Measurements from ENCODE around the gene SHANK3.

SHANK3 gene

DNA sequence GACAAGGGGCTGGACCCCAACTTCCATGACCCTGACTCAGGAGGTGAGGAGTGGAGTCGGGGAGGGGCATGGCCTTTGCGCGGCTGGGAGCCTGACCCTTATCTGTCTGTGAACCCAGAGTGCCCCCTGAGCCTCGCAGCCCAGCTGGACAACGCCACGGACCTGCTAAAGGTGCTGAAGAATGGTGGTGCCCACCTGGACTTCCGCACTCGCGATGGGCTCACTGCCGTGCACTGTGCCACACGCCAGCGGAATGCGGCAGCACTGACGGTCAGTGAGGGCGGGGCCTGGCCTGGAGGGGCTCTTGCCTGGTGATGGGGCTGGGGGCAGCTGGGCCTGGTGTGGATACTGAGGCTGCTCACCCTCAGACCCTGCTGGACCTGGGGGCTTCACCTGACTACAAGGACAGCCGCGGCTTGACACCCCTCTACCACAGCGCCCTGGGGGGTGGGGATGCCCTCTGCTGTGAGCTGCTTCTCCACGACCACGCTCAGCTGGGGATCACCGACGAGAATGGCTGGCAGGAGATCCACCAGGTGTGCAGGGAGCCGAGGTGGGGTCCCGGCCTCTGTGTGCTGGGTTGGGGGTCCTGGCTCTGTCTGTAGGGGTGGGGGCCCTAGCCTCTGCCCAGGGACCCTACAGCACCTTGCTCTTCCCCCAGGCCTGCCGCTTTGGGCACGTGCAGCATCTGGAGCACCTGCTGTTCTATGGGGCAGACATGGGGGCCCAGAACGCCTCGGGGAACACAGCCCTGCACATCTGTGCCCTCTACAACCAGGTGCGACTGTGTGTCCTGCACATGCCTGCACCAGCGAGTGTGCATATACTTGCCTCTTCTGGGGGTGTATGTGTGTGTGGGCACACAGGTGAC lies 6.3 kb downstream of the SHANK3 start:
- no peak for DNase-seq

DNA sequence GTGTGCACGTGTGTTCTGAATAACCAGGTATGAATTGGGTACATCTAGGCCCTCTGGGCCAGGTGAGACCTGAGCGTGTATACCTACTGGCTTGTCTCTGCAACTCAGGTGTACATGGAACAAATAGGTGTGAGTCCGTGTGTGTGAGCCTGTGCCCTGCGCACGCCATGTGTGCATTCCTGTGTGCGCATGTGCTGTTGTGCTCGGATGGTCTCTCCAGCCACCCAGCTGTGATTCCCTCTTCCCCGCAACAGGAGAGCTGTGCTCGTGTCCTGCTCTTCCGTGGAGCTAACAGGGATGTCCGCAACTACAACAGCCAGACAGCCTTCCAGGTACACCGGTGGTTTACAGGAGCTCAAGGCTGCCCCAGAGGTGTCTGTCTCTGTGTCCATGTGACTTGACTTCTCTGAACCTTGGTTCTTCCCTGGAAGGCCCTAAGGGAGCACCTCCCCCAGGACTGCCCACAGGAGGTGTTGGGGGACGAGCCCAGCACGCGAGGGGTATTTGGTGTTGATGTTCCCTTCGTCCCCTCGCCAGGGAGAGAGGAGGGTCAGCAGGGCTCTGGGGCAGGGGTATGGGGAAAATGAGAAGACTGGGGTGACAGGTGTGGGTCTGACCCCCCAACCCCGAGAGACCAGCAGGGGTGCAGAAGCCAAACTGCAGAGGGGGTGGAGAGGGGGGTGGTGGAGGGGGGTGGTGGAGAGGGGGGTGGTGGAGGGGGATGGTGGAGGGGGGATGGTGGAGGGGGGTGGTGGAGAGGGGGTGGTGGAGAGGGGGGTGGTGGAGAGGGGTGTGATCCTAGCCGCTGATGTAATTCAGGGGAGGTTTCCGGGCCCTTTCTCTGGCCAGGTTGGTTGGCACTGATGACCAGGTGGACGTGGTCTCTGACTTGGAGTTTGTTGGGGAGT lies 10.7 kb downstream of the SHANK3 start:
- DNase-seq: no peak

DNA sequence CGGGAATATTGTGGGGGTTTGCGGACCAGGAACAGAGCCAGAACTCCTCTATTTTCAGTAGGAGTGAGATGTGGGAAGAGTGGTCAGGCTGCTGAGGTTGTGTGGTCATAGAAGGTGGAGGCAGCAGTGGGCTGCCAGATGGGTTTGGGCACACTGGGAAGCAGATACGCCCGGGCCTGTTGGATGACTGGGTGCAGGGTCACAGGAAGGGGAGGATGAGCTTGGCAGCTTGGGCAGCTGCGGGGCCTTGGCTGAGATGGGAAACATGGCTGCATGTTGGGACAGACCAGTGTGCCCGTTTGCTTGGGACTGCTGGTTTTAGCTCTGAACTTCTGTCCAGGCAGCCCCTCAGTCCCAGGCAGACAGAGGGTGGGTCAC lies 11.4 kb downstream of the SHANK3 start:
- no peak for DNase-seq

DNA sequence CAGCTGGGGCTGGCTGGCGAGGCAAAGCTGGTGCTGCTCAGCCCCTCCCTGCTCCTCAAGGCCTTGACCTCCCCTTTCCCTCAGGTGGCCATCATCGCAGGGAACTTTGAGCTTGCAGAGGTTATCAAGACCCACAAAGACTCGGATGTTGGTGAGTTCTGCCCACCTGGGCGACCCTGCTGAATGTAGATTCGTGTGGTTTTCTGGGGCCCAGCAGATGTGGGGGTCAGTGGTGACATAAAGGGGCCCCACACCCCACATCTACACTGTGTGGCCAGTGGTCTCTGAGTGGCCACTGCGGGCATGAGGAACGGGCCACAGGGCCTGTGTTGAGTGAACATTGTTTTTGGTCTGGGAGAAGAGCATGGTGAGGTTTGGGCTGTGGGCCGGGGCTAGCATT lies 11.9 kb downstream of the SHANK3 start:
- no peak for DNase-seq

DNA sequence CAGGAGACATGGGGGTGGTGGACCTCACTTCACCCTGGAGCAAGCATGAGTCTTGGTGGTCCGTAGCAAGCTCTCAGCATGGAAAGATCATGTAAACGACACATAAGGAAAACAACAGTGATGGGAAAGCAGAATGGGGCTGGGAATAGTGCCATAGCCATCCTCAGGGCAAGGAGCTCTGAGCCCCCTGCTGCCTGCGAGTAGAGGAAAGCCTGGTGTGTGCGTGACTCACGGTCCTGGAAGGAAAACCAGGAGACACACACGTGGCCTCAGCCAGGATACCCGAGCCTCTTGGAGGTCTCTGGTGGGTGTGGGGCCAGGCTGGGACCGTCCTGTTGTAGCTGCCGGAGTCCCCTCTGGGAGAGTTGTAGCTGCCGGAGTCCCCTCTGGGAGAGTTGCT lies 12.4 kb downstream of the SHANK3 start:
- no peak for DNase-seq

DNA sequence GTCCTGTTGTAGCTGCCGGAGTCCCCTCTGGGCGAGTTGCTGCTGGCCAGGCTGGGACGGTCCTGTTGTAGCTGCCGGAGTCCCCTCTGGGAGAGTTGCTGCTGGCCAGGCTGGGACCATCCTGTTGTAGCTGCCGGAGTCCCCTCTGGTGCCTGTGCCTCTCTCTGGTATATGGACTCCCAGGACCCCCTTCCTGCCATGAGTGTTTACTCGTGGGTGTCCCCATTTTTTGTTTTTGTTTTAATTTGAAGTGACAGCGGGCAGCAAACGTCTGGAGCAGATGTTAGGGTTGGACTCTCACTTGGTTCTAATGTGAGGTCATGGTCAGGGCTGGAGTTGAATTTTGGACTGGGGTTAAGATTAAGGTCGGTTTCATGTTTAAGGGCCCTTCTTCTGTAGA lies 14.2 kb downstream of the SHANK3 start:
- no peak for DNase-seq

DNA sequence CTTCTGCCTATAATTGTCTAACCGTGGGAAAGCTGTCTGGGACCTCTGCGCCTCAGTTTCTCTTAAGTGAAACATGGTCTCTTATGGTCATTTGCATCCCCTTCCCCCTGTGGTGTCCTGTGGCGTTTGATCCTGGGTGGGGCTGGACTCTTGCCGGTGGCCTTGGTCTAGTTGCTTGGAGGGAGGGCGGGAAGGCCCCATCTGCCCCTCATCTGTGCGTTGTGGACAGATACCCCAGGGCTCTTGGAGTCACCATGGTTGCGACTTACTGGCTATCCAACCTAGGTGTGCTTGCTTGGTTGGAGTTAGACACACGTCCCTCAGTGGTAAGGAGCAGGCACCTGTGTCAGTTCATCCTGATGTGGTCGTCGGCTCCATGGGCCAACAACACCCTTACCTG lies 15.2 kb downstream of the SHANK3 start:
- no peak for DNase-seq

DNA sequence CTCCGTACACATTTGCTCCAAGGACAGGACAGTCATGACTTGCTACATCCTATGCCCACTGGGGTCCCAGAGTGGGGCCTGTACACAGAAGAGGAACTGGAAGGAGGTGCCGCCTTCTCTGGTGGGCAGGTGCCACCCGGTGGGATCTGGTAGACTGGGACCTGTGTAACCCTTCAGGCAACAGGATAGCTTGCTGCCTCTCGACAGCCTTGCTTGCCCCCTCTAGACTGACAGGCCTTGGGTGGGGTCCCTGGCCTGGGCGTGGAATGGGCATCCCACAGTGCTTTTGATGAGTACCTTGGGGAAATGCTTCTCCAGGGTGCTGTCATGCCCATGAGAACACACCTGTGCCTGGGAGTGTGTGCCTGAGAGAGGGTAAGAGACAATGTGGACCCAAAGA lies 15.8 kb downstream of the SHANK3 start:
- DNase-seq: no peak

DNA sequence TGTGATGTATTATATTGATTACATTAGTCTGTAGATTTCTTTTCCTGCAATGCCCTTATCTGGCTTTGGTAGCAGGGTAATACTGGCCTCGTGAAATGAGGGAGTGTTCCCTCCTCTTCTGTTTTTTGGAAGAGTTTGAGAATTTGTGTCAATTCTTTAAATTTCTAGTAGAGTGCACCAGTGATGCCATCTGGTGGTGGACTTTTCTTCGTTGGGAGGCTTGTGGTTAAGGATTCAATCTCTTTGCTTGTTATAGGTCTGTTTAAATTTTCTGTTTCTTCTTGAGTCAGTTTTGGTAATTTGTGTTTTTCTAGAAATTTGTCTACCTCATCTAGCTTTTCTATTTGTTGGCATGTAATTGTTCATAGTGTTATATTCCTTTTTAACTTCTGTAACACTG lies 18.9 kb downstream of the SHANK3 start:
- DNase-seq: no peak

DNA sequence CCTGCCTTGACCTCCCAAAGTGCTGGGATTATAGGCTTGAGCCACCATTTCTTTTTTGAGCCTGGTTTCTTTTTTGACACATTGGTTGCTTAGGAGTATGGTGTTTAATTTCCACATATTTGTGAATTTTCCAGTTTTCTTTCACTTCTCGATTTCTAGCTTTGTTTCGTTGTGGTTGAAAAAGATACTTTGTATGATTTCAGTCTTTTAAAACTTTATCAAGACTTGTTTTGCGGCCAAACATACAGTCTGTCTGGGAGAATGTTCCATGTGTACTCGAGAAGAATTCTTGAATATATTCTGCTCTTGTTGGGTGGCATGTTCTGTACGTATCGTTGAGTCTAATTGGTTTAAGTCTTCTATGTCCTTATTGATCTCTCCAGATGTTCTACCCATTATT lies 20.8 kb downstream of the SHANK3 start:
- no peak for DNase-seq

DNA sequence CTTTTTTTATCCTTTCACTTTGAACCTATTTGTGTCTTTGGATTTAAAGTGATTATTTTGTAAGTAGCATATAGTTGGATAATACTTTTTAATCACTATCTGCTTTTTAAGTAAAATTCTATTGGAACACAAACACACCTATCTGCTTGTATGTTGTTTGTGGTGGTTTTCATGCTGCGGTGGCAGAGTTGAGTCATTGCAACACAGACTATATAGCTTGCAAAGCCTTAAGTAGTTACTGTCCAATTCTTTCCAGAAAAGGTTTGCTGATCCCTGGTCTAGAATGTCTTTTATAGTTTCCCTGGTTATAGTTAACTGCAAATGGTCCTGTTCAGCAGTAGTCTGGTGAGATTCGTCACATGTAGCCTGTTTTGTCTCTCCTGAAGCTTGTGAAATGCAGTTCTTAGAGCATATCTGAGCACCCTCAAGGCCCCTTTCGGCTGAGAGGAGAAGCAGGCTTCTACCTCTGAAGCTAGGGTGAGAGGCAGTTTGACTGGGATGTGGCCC lies 21.5 kb downstream of the SHANK3 start:
- no peak for DNase-seq

DNA sequence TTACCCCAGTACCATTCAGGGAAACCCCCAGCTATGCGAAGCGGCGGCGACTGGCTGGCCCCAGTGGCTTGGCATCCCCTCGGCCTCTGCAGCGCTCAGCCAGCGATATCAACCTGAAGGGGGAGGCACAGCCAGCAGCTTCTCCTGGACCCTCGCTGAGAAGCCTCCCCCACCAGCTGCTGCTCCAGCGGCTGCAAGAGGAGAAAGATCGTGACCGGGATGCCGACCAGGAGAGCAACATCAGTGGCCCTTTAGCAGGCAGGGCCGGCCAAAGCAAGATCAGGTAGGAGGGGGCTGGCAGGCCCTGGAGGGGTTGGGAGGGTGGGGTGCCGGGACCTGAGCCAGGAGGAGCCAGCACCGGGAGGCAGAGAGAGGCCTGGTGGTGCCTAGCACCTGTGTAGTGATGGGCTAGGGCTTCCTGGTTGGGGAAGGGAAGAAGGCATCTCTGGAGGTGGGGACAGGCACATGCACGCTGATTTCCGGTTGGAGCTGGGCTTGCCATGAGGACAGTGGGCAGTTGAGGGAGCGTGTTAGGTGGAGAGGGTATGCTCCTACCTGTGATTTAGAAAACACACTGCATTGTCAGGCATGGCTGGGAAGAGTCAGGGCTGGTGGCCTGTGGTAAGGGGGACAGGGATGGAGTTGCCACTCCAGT lies 22.3 kb downstream of the SHANK3 start:
- DNase-seq: no peak

DNA sequence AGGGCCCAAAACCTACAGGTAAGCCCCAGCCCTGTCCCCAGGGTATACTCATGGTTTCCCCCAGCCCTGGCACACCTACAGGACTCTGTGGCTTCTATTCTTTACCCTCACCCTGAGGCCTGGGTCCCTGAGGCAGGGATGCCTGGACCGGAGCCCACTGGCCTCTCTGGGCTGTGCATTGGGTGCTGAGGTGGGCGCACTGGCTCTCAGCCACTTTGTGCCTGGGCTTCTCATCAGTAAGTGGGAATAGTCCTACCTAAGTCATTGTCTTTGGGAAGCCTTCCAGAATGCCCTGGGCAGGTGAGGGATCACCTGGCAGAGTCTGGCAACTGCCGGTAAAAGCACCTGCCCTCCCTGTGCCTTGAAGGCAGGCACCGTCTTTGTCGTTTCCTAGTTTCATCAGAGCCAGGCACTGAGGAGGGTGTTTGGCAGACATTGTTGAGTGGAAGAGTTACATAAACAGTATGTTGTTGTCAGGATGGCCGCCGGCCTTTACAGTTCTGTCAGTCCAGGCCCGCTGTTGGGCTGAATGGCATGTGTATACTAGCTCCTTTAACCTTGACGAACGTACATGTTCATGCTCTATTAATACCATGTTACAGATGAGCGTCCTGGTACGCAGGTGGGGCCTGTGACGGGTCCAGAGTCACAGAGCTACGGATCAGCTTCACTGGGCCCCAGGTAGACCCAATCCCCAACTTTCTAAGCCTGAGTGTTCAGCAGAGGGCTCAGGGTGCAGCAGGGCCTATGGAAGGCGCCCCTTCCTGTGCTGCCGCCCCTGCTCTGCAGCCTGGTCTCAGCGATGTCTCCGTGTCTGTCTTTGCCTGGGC lies 23.0 kb downstream of the SHANK3 start:
- DNase-seq: no peak

DNA sequence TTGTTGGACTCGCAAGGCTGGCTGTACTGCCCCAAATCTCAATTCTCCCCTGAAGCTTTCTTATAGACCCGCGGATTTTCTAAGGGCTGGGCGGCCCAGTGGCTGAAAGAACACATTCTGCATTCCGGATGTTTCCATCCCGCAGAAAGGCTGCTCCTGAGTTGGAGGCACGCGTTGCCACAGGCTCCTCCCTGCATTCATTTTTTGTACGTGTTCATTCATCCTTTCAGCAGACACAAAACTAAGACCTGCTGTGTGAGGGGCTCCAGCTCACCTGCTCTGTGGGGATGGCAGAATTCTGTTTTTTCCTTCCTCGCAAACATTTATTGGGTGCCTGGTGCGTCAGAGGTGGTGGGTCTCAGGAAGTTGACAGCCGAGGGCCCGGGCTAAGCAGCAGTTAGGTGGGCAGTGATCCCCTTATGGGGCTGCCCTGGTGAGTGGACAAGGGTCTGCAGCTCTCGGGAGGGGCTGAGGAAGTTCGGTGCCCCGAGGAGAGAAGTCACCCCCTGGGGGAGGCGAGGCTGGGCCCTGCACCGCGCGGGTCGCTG lies 23.7 kb downstream of the SHANK3 start:
- DNase-seq: no peak

DNA sequence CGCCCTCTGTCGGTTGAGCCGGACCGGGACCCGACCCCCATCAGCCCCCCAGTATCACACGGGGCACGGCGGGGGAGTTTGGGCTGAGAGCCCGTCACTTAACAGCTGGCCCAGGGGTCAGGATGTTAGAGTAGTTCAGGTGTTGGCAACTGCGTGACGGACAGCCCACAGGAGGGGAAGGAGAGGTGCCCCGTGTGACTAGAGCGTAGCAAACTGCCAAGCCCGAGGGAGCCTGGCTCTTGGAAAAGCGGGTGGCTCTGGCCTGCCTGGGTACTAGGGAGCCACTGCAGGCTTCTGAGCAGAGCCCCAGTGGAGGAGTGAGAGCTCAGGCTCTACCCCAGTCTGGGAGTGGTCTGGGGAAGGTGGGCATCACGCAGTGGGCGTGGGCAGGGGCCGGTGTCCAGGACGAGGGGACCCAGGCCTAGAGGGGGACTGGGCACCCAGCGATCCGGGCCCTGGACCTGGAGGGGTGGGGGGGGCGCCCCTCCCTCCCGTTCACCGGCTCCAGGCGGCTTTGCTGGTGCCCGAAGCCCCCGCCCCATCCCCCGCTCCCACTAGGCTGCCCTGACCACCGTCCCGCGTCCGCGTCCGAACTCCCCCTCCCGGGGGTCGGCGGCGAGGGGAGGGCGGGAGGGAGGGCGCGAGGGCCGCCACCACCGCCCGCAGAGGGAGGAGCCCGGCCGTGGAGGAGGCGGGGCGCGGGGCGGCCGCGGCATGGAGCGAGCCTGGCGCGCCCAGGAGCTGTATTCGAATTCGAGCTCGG lies 24.4 kb downstream of the SHANK3 start:
- DNase-seq: peak; percentile 74

DNA sequence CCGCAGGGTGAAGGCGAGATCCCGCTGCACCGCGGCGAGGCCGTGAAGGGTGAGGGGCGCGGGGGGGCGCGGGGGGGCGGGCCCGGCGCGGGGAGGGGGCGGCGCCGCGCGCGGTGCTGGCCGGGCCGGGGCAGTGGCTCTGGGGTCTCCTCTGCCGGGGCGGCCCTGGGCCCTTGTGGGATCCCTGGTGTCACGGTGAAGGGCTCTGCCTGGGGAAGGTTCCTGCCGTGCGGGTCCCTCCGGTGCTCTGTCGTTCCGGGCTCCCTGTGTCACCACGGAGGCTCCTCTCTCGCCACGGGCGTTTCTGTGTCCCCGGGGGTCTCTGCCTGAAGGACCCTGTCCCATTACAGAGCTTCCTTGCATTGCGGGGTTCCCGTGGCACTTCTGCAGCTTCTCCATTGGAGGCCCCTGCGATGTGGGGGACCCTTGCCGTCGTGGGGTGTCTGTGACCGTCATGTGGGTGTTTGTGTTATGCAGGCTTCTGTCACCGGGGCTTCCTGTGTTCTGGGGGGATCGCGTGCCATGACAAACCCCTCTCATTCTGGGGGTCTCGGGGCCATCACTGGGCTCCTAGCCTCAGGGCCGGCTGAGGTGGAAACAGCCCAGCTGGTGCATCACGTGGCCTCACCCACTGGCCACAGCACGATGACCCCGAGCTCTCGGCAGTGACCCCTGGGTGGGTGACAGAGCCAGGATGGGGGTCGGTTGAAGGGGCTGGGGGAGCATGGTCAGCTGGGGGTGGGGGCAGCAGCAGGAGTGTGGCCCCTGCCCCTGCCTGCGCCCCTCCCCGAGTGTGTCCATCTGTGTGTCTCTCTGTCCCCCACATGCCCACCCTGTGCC lies 25.3 kb downstream of the SHANK3 start:
- no peak for DNase-seq

DNA sequence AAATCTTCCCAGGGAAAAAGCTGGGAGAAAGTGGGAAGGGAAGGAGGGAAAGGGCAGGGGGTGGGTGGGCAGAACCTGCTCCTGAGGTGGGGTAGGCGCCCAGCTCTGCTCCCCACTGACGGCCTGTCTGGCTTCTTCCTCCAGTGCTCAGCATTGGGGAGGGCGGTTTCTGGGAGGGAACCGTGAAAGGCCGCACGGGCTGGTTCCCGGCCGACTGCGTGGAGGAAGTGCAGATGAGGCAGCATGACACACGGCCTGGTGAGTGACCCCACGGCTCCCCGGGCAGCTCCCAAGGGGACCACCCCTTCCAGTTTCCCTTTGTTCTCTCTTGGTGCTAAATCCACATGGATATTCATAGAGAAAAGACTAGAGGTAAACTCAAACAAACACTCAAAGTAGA lies 25.9 kb downstream of the SHANK3 start:
- DNase-seq: no peak

DNA sequence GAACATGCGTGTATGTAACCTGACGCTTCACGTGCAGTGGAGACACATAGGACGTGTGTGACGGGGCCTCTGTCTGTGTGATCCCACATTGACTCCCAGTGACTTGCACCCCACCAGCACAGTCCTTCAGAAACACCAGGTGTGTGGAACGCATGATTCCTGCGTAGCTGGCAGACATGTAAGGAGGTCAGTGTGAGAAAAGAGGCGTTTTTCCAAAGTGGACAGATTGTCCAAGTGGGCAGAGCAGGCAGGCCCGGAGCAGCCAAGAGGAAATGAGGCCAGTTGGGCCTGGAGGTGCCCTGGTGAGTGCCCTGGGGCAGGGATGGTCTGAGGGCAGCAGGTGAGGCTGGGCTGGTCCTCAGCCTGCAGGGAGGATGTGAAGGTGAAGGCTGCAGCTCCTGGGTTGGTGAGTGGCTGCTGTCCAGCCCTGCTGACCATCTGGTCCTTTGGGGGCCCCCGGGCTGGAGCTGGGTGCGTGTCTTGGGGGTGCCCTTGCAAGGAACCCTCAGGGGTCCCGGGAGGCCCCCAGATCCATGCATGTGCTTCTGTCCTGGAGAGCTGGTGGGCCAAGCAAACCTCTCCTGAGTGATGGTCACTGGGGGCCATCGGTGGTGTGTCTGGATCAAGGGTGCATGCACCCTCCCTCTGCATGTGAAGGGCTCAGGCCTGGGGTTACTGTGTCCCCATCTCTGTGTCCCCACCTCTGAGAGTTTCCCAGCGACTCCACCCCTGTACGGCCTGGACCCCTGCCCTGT lies 26.6 kb downstream of the SHANK3 start:
- DNase-seq: no peak

DNA sequence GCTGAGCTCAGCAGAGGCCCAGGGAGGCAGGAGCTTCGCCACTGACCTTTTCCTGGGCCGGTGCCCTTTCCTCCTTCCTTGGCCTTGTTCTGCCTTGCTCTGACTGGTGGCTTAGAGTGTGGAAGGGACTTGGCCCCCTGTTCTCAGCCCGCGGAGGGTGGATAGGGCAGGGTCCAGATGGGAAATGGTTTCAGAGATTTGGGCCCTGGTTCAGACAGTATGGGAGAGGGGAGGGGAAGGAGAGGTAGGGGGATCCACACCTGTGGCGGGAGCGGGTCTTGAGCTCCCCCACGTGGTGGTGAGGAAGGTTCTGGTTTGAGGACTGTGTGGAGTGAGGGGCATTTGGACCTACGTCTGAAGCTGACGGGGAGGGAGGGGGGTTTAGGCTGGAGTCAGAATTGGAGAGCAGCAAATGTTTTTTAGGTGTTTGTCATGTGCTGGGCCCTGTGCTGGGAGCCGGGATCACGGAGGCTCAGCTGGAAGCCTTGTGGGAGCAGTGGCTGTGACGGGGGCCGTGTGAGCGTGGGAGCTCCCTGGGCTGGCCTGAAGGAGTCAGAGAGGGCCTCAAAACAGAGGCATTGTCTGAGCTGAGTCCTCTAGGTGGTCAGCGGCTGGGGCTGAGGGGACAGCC lies 27.2 kb downstream of the SHANK3 start:
- no peak for DNase-seq

All from retina (tissue), 1 donor.